HG02943 (cell line): ENCODE results near the gene DRD5.

Source experiments
- ATAC-seq: cut with Tn5 transposase; IDR thresholded peaks from one replicate; pipeline ENCODE4 v1.9.1; 2021; ENCODE audit warnings: mild to moderate bottlenecking, low read depth, moderate library complexity; ENCODE audit not compliant: unreplicated experiment

Gene DRD5

GRCh38 chr4:9812501-9813340 lies 31.3 kb downstream of the DRD5 start:
- ATAC-seq, result peak; percentile 84

GRCh38 chr4:9816285-9816684 lies 34.9 kb downstream of the DRD5 start:
- no peak for ATAC-seq

- no peak for ATAC-seq
Observed at GRCh38 chr4:9820343-9820742, 38.9 kb downstream of the DRD5 start.

- ATAC-seq, result no peak
Observed at GRCh38 chr4:9825049-9825448, 43.6 kb downstream of the DRD5 start.

GRCh38 chr4:9826551-9826950 lies 45.1 kb downstream of the DRD5 start:
- ATAC-seq, result no peak

- ATAC-seq, result no peak
Observed at GRCh38 chr4:9832640-9833039, 51.2 kb downstream of the DRD5 start.

GRCh38 chr4:9833421-9833820 lies 52.0 kb downstream of the DRD5 start:
- no peak for ATAC-seq
